ENCODE results near the gene SYT11.
"Not testable (repeated sequence)": the region's sequence is repeated elsewhere in the genome, so short reads cannot be mapped to it uniquely, and the experiment has no call there.

The SYT11 gene

GRCh38 chr1:155859881-155860871 lies 809 bp downstream of the SYT11 start:
- peak; percentile 97 for DNase-seq (ENCODE audit: low read depth, low spot score)

- DNase-seq (ENCODE audit: low read depth, low spot score): peak; percentile 29
Measured at GRCh38 chr1:155860970-155861510, 1.7 kb downstream of the SYT11 start.

GRCh38 chr1:155861896-155862295 lies 2.5 kb downstream of the SYT11 start:
- peak; percentile 18 for DNase-seq (ENCODE audit: low read depth, low spot score)

GRCh38 chr1:155864393-155864792 lies 5.0 kb downstream of the SYT11 start:
- DNase-seq (ENCODE audit: low read depth, low spot score): no peak

DNA sequence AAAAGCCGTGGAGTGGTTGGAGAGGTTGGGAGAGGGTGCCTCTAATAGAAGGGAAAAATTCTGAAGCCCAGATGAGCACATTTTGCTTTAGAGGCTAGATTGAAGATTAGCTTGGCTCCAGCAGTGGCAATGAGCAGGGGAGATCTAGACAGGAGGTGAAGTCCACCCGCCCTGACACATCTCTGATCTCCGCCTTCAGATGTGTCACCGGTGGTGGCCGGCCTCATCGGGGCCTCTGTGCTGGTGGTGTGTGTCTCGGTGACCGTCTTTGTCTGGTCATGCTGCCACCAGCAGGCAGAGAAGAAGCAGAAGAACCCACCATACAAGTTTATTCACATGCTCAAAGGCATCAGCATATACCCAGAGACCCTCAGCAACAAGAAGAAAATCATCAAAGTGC lies 8.4 kb downstream of the SYT11 start:
- DNase-seq (ENCODE audit: low read depth, low spot score): no peak

DNA sequence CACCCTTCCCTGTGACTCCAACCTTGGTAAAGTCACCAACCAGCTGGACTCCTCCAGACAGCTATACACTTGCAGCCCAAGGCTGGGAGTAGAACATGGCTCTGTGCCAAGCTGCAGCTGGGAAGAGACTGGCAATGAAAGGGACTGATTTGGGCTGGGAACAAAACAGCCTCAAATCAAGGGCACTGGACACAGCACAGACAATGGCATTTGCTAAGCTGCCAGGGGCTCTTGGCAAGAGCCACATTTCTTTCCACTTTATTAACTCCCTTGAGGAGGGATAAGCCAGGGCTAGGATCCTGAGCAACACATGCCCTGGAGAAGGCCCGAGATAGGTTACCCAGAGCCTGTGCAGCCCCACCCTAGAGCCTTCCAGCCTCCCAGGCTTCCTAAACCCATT lies 12.0 kb downstream of the SYT11 start:
- peak; percentile 82 for DNase-seq (ENCODE audit: low read depth, low spot score)

DNA sequence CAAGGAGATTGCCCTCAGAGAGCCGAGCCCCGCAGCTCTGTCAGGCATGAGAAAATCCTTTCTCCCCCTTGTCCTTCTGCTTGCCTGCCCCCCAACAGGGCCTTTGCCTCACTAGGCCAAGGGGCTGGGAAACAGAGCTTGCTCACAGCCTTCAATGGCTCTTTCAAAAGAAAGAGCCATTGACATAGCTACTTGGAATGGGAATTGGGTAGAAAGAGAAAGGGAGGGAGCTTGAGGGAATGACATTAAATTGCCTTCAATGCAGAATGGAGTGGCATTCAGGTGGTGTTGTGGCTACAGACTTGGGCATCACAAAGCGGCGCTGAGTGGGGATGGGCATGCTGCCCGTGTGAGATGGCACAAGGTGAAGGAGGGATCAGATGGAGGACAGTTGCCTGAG lies 13.2 kb downstream of the SYT11 start:
- no peak for DNase-seq (ENCODE audit: low read depth, low spot score)

DNA sequence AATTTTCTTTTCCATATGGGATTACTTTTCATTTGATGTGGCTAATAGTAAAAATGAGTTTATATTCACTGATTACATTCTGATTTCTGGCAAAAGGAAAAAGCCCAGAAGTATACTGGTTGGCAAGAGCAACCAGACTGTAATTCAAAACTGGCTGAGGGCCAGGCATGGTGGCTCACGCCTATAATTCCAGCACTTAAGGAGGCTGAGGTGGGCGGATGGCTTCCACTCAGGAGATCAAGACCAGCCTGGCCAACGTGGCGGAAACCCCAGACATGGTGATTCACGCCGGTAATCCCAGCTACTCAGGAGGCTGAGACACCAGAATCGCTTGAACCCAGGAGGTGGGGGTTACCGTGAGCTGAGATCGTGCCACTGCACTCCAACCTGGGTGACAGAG lies 14.5 kb downstream of the SYT11 start:
- DNase-seq (ENCODE audit: low read depth, low spot score): peak; percentile 86

- DNase-seq (ENCODE audit: low read depth, low spot score): no peak
Measured at GRCh38 chr1:155877945-155878344, 18.6 kb downstream of the SYT11 start.

- DNase-seq (ENCODE audit: low read depth, low spot score): no peak
Measured at GRCh38 chr1:155880251-155880650, 20.9 kb downstream of the SYT11 start.

DNA sequence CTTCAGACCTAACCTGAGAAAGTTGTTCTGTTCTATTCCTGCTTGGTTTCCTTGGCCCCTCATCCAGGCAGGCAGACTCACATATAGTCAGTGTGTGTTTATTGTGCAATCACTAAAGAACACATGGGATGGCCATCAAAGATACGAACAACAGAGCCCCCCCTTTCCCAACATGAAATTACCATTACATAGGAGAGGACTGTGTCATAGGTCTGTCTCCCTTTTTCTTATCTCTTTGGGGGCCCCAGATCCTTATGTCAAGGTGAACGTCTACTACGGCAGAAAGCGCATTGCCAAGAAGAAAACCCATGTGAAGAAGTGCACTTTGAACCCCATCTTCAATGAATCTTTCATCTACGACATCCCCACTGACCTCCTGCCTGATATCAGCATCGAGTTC lies 21.6 kb downstream of the SYT11 start:
- DNase-seq (ENCODE audit: low read depth, low spot score): no peak

DNA sequence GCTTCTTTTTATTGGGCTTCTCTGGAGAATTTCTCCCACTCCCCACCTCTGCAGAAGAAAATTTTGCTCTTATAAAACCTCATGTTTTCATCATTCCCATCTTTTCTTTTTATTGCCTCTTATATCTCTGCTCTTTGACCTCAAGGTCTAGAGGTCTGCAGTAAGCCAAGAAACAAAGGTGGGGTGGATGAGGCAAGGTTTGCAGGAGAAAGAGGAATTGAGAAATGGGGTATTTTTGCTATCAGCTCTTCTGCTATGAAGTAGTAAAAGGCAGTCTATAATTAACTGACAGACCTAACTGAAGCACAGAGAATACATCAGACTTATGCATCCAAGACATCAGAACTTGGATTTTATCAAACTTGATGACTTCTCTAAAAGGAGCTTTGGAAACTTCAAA lies 22.9 kb downstream of the SYT11 start:
- no peak for DNase-seq (ENCODE audit: low read depth, low spot score)

DNA sequence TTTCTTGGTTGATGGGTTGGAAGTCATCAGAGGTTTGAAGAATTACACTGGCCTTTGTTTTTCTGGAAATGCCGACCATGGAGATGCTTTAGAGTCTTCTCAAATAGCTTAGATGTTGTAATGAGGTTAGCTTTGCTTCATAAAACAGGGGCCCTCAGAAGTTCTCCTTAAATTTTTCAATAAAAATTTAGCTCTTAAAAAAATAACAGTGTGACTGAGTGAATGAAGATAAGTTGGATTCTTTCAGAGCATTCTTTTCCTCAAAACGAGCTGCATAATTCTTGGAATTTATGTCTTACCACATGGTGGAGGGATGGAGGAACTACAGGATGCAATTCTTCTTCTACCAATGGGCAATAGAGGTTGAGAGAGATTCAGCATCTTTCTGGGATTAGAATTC lies 23.4 kb downstream of the SYT11 start:
- no peak for DNase-seq (ENCODE audit: low read depth, low spot score)

DNA sequence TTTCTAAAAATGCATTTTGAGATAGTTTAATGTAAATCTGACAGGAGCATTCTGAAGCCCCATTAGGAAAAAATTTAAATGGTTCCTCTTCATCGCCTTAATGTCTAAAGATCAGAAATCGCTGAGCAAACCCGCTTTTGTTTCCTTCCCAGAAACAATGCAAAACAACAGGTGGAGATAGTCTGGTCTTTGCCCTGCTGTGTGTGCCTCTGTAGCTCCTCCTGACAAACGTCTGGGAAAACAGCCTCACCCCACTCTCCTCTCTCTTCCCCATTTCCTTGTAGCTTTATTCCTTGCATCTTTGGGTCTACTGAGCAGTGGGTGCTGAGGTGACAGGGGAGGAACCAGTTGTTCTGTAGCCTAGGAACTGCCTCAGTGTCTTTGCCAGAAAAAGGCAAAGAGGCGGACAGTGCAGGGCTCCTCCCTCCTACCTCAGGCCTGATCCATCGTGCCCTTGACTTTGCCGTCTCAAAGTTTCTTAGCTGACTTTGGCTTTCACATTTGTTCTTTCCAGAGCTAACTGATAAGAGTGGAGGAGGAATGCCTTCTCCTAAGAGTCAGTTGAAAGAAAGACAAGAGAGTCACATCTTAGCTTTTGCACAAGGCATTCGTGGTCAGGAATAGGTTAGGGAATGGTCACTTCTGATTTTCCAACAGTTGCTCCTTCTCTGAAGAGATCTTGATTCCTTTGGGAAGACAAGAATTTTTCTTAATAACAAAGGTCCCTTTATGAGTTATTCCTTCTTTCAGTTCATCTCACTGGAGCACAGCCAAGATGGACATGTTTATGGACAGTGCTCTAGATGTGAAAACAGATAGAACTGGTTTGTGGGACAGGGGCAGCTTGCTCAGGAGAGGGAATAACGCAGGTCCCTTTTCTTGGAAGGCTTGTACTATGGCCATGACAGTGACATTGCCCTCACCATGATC lies 24.9 kb downstream of the SYT11 start:
- no peak for DNase-seq (ENCODE audit: low read depth, low spot score)

DNA sequence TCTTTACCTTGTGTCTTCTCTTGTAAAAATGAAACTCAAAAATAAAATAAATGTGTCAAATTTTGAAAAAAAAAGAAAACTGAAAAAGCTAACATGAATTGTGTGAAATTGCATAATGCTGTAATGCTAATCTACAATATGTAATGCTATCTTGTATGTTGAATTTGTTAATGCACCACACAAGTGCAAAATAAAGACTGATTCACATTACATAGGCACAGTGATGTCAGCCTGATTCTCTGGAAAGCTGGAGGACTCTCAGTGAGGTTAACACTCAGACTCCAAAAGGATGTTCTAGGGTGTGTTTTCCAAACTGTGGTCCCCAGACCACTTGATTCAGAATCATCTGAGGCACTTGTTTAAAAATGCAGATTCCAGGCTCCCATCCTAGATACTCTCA lies 25.6 kb downstream of the SYT11 start:
- no peak for DNase-seq (ENCODE audit: low read depth, low spot score)

- DNase-seq (ENCODE audit: low read depth, low spot score): no peak
Measured at GRCh38 chr1:155888481-155888880, 29.1 kb downstream of the SYT11 start.

GRCh38 chr1:155889566-155889965 lies 30.2 kb downstream of the SYT11 start:
- no peak for DNase-seq (ENCODE audit: low read depth, low spot score)

GRCh38 chr1:155890251-155890650 lies 30.9 kb downstream of the SYT11 start:
- no peak for DNase-seq (ENCODE audit: low read depth, low spot score)

GRCh38 chr1:155892796-155893195 lies 33.4 kb downstream of the SYT11 start:
- peak; percentile 74 for DNase-seq (ENCODE audit: low read depth, low spot score)

DNA sequence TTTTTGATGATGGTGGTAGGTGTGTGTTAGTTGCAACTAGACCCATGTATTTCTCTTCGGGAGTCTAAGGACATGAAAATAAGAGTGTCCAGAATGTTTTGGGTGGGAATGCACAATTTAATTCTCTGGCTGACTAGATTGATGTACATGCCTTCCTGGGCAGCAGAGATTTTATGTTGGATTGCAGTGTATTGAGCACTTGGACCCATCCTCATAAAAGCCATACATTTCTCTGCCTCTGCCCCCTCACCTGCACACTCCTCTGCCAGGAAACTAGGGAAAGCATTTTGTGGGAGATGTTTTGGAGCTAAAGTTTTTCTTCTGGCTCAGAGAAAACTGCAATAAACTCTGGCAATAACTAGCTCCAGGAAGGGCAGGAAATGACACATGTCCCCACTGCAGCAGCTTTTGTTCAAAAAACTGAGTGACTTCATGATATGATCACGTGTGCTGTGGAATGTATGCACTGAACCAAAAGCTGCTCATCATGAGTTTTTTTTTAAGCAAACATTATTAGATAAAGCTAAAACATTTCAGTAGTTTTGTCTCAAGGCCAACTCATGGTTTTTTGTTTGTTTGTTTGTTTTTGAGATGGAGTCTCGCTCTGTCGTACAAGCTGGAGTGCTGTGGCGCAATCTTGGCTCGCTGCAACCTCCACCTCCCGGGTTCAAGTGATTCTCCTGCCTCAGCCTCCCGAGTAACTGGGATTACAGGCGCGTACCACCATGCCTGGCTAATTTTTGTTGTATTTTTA lies 34.2 kb downstream of the SYT11 start:
- peak; percentile 75 for DNase-seq (ENCODE audit: low read depth, low spot score)

DNA sequence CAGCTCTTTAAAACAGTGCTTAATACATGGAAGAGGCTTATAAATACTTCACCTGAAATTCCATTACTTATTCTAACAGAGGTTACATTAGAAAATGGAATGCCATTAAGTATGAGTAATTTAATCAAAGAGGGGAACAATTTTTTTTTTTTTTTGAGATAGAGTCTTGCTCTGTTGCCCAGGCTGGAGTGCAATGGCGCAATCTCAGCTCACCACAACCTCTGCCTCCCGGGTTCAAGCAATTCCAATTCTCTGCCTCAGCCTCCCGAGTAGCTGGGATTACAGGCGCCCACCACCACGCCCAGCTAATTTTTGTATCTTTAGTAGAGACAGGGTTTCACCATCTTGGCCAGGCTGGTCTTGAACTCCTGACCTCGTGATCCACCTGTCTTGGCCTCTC lies 36.2 kb downstream of the SYT11 start:
- DNase-seq (ENCODE audit: low read depth, low spot score): not testable (repeated sequence)

Data from astrocyte of the hippocampus (primary cell).